HG02798 (cell line): Measurements from ENCODE around the gene MXRA8.
A peak's percentile ranks its signal among the peaks of the same experiment; 100 is the strongest.

Experiments
- ATAC-seq: cut with Tn5 transposase; IDR thresholded peaks from one replicate; pipeline ENCODE4 v1.9.1; 2021; ENCODE audit warnings: mild to moderate bottlenecking; ENCODE audit not compliant: unreplicated experiment, poor library complexity

MXRA8 gene

GRCh38 chr1:1336931-1337792 is 21.2 kb downstream of the MXRA8 start:
- no peak for ATAC-seq

- no peak for ATAC-seq
Observed at GRCh38 chr1:1336446-1336845, 21.9 kb downstream of the MXRA8 start.

DNA sequence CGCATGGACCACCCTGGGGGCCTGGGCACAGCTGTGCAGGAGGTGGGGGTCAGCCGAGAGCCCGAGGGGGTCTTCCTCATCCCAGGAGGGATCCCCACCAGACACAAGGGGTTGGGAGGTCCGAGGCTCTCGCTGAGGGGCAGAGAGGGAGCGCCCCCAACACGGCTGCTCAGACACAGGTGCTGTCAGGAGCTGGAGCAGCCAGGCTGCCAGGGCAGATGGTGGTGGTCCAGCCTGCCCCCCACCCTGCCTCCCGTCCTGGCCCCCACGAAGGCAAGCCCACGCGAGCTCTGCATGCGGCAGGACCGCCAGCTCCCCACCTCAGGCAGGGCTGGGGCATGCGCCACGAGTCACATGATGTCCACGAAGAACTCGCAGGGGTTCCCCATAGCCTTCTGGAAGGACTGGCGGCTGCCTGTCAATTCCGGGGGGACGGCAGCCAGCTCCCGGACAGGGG is 22.5 kb downstream of the MXRA8 start:
- no peak for ATAC-seq

GRCh38 chr1:1335283-1335682 is 23.1 kb downstream of the MXRA8 start:
- no peak for ATAC-seq

DNA sequence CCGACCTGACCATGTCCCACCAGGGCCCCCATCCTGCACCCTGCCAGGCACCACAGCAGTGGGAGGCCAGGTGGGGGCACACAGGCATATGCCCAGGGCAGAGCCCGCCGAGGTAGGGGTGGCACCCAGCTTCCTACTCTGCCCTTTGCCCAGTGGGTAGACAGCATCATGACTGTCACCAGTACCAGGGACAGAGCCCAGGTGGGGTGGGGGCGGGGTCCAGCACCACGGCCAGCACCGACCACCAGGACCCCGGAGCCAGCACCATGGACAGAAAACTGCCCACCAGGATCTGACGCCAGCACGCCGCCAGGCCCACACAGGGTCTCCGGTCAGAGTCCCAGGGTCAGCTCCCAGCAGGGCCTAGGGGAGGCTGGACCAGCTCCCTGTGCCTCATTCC is 23.5 kb downstream of the MXRA8 start:
- ATAC-seq = no peak

GRCh38 chr1:1333551-1334241 is 24.7 kb downstream of the MXRA8 start:
- ATAC-seq = no peak

DNA sequence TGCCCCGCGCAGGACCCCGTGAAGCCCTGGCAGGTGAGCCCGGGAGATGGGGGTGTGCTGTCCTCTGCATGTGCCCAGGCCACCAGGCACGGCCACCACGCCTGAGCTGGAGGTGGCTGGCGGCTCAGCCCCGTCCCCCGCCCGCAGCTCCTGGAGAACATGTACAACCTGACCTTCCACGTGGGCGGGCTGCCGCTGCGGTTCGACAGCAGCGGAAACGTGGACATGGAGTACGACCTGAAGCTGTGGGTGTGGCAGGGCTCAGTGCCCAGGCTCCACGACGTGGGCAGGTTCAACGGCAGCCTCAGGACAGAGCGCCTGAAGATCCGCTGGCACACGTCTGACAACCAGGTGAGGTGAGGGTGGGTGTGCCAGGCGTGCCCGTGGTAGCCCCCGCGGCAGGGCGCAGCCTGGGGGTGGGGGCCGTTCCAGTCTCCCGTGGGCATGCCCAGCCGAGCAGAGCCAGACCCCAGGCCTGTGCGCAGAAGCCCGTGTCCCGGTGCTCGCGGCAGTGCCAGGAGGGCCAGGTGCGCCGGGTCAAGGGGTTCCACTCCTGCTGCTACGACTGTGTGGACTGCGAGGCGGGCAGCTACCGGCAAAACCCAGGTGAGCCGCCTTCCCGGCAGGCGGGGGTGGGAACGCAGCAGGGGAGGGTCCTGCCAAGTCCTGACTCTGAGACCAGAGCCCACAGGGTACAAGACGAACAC is 25.4 kb downstream of the MXRA8 start:
- no peak for ATAC-seq

GRCh38 chr1:1332031-1332755 is 26.2 kb downstream of the MXRA8 start:
- no peak for ATAC-seq

DNA sequence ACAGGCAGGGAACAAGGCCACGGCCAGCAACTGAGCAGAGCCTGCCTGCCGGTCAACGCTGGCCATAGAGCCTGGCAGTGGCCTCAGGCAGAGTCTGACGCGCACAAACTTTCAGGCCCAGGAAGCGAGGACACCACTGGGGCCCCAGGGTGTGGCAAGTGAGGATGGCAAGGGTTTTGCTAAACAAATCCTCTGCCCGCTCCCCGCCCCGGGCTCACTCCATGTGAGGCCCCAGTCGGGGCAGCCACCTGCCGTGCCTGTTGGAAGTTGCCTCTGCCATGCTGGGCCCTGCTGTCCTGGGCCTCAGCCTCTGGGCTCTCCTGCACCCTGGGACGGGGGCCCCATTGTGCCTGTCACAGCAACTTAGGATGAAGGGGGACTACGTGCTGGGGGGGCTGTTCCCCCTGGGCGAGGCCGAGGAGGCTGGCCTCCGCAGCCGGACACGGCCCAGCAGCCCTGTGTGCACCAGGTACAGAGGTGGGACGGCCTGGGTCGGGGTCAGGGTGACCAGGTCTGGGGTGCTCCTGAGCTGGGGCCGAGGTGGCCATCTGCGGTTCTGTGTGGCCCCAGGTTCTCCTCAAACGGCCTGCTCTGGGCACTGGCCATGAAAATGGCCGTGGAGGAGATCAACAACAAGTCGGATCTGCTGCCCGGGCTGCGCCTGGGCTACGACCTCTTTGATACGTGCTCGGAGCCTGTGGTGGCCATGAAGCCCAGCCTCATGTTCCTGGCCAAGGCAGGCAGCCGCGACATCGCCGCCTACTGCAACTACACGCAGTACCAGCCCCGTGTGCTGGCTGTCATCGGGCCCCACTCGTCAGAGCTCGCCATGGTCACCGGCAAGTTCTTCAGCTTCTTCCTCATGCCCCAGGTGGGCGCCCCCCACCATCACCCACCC is 27.0 kb downstream of the MXRA8 start, which contains the start of gene TAS1R3:
TSS of gene TAS1R3 (plus strand) at position 213 of the 898 bp plus-strand sequence. CDS start at position 279, 66 bp downstream.
- no peak for ATAC-seq

DNA sequence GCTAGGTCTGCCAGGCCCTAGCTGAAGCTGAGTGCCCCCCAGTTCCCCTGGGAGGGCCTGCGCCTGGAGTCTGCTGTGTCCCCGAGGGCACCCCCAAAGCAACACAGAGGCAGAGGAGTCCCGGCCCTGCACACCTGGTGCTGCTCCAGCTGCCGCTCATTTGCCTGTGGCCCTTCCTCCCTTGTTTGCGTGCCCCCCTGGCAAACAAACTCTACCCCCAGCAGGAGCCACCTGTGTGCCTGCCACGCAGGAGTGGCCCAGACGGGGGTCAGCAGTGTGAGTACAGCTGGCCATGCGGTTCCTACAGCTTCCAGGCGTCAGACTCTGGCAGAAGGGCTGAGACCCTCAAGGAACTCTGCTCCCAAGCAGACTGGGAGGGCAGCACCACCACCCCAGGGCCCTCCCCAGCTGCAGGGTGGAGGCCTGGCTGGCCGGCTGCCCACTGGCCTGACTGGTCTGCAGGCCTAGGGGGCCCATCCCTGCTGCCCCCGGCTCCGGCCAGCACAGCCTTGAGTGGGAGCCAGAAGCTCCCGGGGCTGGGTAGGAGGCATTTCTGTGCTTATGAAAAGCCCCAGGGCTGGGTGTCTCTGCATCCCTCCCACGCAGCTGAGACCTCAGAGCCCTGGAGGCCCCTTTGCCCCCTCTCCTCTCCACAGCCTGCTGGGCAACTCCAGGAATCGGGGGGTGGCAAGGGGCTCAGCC is 27.8 kb downstream of the MXRA8 start:
- ATAC-seq = no peak

GRCh38 chr1:1329304-1330210 is 28.8 kb downstream of the MXRA8 start:
- no peak for ATAC-seq

GRCh38 chr1:1328254-1328653 is 30.1 kb downstream of the MXRA8 start:
- ATAC-seq = no peak

GRCh38 chr1:1327291-1327690 is 31.1 kb downstream of the MXRA8 start:
- no peak for ATAC-seq

DNA sequence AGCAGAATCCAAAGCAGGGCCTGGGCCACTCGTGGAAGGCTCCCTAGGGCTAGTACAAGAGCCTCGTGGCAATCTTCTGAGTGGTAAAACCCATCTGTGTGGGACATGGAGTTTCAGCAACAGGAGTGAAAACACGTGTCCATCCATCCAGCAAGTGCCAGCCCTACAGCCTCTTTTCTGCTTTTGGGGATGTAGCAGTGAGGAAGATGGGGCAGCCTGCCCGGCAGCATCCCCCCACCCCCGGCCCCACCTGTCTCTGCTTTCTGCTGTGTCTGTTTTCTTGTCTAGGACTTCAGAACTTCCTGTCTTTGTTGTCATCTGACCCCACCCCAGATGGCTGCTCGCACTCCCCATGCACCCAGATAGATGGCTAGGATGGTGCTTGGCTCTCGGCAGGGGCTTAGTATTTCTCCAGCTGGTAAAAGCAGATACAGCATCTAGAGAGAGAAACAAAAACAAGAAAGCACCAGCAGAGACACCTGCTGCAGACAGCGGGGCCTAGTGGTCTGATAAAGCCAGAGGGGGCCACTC is 32.2 kb downstream of the MXRA8 start:
- ATAC-seq = no peak

- ATAC-seq = no peak
Observed at GRCh38 chr1:1325288-1326074, 32.9 kb downstream of the MXRA8 start.

DNA sequence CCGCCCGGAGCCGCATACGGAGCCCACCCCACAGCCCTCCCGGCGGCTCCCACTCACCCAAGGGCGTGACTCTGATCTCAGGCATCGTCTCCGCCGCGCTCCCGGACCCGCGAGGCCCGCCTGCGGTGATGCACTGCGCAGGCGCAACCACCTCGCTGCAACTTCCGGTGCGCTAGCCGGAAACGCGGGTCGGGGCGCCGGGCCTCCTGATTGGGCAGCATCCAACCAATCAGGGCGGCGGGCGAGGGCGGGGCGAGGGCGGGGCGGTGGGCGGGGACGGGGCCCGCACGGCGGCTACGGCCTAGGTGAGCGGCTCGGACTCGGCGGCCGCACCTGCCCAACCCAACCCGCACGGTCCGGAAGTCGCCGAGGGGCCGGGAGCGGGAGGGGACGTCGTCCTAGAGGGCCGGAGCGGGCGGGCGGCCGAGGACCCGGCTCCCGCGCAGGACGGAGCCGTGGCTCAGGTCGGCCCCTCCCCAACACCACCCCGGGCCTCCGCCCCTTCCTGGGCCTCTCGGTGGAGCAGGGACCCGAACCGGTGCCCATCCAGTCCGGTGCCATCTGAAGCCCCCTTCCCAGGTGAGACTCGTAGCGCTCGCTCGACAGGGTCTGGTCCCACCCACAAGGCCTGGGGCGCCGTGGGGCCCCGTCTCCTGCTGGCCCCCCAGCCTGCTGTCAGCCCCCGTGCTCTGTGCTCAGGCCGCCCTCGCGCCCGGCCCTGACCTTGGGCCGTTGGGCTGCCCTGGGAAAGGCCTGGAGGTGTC is 33.6 kb downstream of the MXRA8 start, which contains the start of the genes CPTP and INTS11:
TSS of gene CPTP (plus strand) at position 279 of the 764 bp plus-strand sequence. CDS start 2,109 bp downstream, outside the sequence.
TSS of gene INTS11 (minus strand) at position 137 of the 764 bp plus-strand sequence. CDS start at position 85, 52 bp downstream.
- ATAC-seq = peak; percentile 87
